Measurements from ENCODE around the gene GYS2. TPM values are rescaled to one million over a fixed set of nuclear protein-coding genes. Genes with fewer than 3 reads are reported as not detected.

The GYS2 gene
- total RNA-seq, 1 donor from 2014 or later, result not detected

GRCh38 chr12:21614506-21614905 is 9.9 kb upstream of the GYS2 start:
- Mint-ChIP-seq H3K9me3 (no peaks in the 10 kb centered on the region), H3K36me3 (no peaks in the 10 kb centered on the region), H3K27me3 (ENCODE audit: low read depth) (peaks cover 48% of the 10 kb centered on the region), H3K4me1 (peaks cover 3% of the 10 kb centered on the region), H3K27ac (no peak overlapping the region), H3K4me3 (no peak overlapping the region)
- DNase-seq (ENCODE audit: low spot score in 2 of 2, unreplicated experiment in 2 of 2), result no peak
- TF ChIP-seq CTCF (IDR thresholded peaks at IDR 0.05; ENCODE audit: unreplicated experiment), result no peak

GRCh38 chr12:21613931-21614330 is 9.3 kb upstream of the GYS2 start:
- H3K4me1 Mint-ChIP-seq, result peaks cover 3% of the 10 kb centered on the region
- no peaks in the 10 kb centered on the region for H3K36me3 Mint-ChIP-seq
- peaks cover 43% of the 10 kb centered on the region for H3K27me3 Mint-ChIP-seq (ENCODE audit: low read depth)
- H3K9me3 Mint-ChIP-seq, result no peaks in the 10 kb centered on the region
- no peak overlapping the region for H3K4me3 Mint-ChIP-seq
- peak; percentile 21 for TF ChIP-seq CTCF (IDR thresholded peaks at IDR 0.05; ENCODE audit: unreplicated experiment)
- no peak for DNase-seq (ENCODE audit: low spot score in 2 of 2, unreplicated experiment in 2 of 2)
- H3K27ac Mint-ChIP-seq, result no peak overlapping the region

GRCh38 chr12:21608196-21608595 is 3.5 kb upstream of the GYS2 start:
- DNase-seq (ENCODE audit: low spot score in 2 of 2, unreplicated experiment in 2 of 2), result no peak
- no peaks in the 10 kb centered on the region for H3K36me3 Mint-ChIP-seq
- H3K4me1 Mint-ChIP-seq, result no peaks in the 10 kb centered on the region
- no peaks in the 10 kb centered on the region for H3K9me3 Mint-ChIP-seq
- H3K27me3 Mint-ChIP-seq (ENCODE audit: low read depth), result peaks cover 22% of the 10 kb centered on the region
- no peak overlapping the region for H3K27ac Mint-ChIP-seq
- no peak overlapping the region for H3K4me3 Mint-ChIP-seq
- no peak for TF ChIP-seq CTCF (IDR thresholded peaks at IDR 0.05; ENCODE audit: unreplicated experiment)

DNA sequence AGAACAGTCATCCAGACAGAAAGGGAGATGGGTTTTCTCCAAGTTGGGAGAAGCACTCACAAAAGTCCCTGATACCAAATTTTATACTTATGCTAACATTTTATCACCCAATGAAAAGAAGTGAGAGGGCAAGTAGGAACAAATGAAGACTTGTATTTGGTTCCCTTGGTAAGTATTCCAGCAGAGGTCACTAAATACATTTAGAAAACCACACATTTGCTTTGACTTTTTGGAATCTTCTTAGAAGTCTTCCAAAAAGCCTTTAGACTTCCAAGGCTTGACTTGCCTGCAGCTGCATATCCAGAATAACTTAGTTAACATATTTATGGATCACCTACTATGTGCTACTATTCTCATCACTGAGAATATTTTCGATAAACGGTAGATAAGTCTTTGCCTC is 3.1 kb upstream of the GYS2 start:
- no peaks in the 10 kb centered on the region for H3K4me1 Mint-ChIP-seq
- H3K9me3 Mint-ChIP-seq, result no peaks in the 10 kb centered on the region
- no peak for DNase-seq (ENCODE audit: low spot score in 2 of 2, unreplicated experiment in 2 of 2)
- H3K27ac Mint-ChIP-seq, result no peak overlapping the region
- peaks cover 23% of the 10 kb centered on the region for H3K27me3 Mint-ChIP-seq (ENCODE audit: low read depth)
- no peaks in the 10 kb centered on the region for H3K36me3 Mint-ChIP-seq
- no peak overlapping the region for H3K4me3 Mint-ChIP-seq
- TF ChIP-seq CTCF (IDR thresholded peaks at IDR 0.05; ENCODE audit: unreplicated experiment), result no peak

DNA sequence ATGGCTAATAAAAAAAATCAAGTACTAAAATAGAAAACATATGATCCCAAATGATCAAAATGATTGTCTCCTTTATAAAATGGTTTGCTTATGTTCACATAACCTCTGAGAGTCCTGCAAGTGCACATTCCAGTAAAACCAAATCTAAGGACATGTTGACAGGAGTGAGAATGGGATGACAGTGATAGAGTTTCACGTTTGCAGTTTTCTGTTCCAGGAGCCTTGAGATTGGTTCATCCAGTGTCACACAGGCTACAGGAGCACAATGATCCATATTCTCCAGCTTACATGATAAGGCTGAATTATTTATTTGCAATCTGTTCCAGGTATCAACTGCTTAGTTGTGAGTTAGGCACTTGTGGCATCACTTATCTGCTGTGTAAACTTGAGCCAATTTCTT is 1.5 kb upstream of the GYS2 start:
- no peak for TF ChIP-seq CTCF (IDR thresholded peaks at IDR 0.05; ENCODE audit: unreplicated experiment)
- no peaks in the 10 kb centered on the region for H3K4me1 Mint-ChIP-seq
- DNase-seq (ENCODE audit: low spot score in 2 of 2, unreplicated experiment in 2 of 2), result no peak
- no peaks in the 10 kb centered on the region for H3K36me3 Mint-ChIP-seq
- no peak overlapping the region for H3K4me3 Mint-ChIP-seq
- no peaks in the 10 kb centered on the region for H3K9me3 Mint-ChIP-seq
- H3K27me3 Mint-ChIP-seq (ENCODE audit: low read depth), result peaks cover 24% of the 10 kb centered on the region
- no peak overlapping the region for H3K27ac Mint-ChIP-seq

GRCh38 chr12:21602774-21603173 is 1.9 kb downstream of the GYS2 start:
- Mint-ChIP-seq H3K9me3 (no peaks in the 10 kb centered on the region), H3K4me3 (no peak overlapping the region), H3K36me3 (no peaks in the 10 kb centered on the region), H3K4me1 (no peaks in the 10 kb centered on the region), H3K27me3 (ENCODE audit: low read depth) (peaks cover 29% of the 10 kb centered on the region), H3K27ac (no peak overlapping the region)
- no peak for TF ChIP-seq CTCF (IDR thresholded peaks at IDR 0.05; ENCODE audit: unreplicated experiment)
- DNase-seq (ENCODE audit: low spot score in 2 of 2, unreplicated experiment in 2 of 2), result no peak

Measured in mesothelial cell of epicardium (in vitro differentiated cells).